OCI-LY7 (cell line): ENCODE data around the gene FIGNL2. TPM values are rescaled to one million over a fixed set of nuclear protein-coding genes. Genes with fewer than 3 reads are reported as not detected.

ENCODE experiments used
- BruUV-seq: library from RNA; stranded (reverse); fragments of 400-500 nt; replicated peaks from 2 replicates; lab custom pipeline; 2021; lab: Mats Ljungman, UMichigan
- CTCF ChIA-PET: fragments of 300-600 bp; sonication (Branson Sonifier 250); formaldehyde crosslinking; loops from one replicate; lab custom pipeline; 2022; ENCODE audit warnings: antibody characterized with exemption; ENCODE audit not compliant: unreplicated experiment; lab: Charles Lee
- POLR2A ChIA-PET: fragments of 300-600 bp; sonication (Branson Sonifier 250); formaldehyde crosslinking; loops from one replicate; lab custom pipeline; 2022; ENCODE audit warnings: antibody characterized with exemption; lab: Charles Lee
- DNase-seq: peaks from one replicate; pipeline ENCODE4 v3.0.0-alpha.2; 2015; ENCODE audit warnings: low spot score
- H2AFZ ChIP-seq: fragments of 200-600 bp; sonication (generic), shearing (Covaris generic); 2 replicates; pipeline ENCODE4 v1.6.1; 2014; ENCODE audit warnings: mild to moderate bottlenecking, antibody characterized with exemption, low read length, moderate library complexity
- H3K27ac ChIP-seq: fragments of 200-600 bp; sonication (generic); 2 replicates; pipeline ENCODE4 v1.5.1; 2014; ENCODE audit warnings: mixed run types, low read depth, mild to moderate bottlenecking, moderate library complexity, low read length, inconsistent platforms; ENCODE audit not compliant: poor library complexity, severe bottlenecking
- H3K36me3 ChIP-seq: fragments of 200-600 bp; sonication (generic); 2 replicates; pipeline ENCODE4 v1.6.1; 2014; ENCODE audit warnings: mild to moderate bottlenecking, antibody characterized with exemption, low read length, moderate library complexity, mixed read lengths; ENCODE audit not compliant: insufficient read depth
- H3K4me1 ChIP-seq: fragments of 200-600 bp; sonication (generic); 2 replicates; pipeline ENCODE4 v1.5.1; 2014; ENCODE audit warnings: mild to moderate bottlenecking, low read length; ENCODE audit not compliant: insufficient read depth, poor library complexity, severe bottlenecking
- H3K4me2 ChIP-seq: fragments of 200-600 bp; sonication (generic); 2 replicates; pipeline ENCODE4 v1.6.1; 2014; ENCODE audit warnings: mild to moderate bottlenecking, low read length
- H3K4me3 ChIP-seq: fragments of 200-600 bp; sonication (generic); 2 replicates; pipeline ENCODE4 v1.5.1; 2014; ENCODE audit warnings: mild to moderate bottlenecking, low read depth, low read length; ENCODE audit not compliant: poor library complexity, severe bottlenecking
- H3K79me2 ChIP-seq: fragments of 200-600 bp; sonication (generic); 2 replicates; pipeline ENCODE4 v1.6.1; 2016; ENCODE audit warnings: low read depth, mild to moderate bottlenecking, low read length, moderate library complexity, mixed read lengths; ENCODE audit not compliant: insufficient read depth
- H3K9me2 ChIP-seq: fragments of 200-600 bp; sonication (generic); 2 replicates; pipeline ENCODE4 v1.6.1; 2016; ENCODE audit warnings: mild to moderate bottlenecking, low read length, mixed read lengths; ENCODE audit not compliant: insufficient read depth
- H3K9me3 ChIP-seq: fragments of 200-600 bp; sonication (generic); 2 replicates; pipeline ENCODE4 v1.6.1; 2014; ENCODE audit warnings: mild to moderate bottlenecking, mixed run types, low read length, mixed read lengths
- H4K20me1 ChIP-seq: fragments of 200-600 bp; sonication (generic); 2 replicates; pipeline ENCODE4 v1.6.1; 2014; ENCODE audit warnings: mild to moderate bottlenecking, antibody characterized with exemption, low read length, moderate library complexity, mixed read lengths; ENCODE audit not compliant: insufficient read depth
- EZH2phosphoT487 ChIP-seq: fragments of 200-600 bp; sonication (generic); IDR thresholded peaks from 2 replicates; pipeline ENCODE4 v1.6.1; 2018; ENCODE audit warnings: low read depth, borderline replicate concordance, mild to moderate bottlenecking, mixed run types, antibody characterized with exemption, low read length, moderate library complexity, mixed read lengths
- intact Hi-C: fragments of 100-400 bp; cut with micrococcal nuclease; formaldehyde crosslinking; loops from one replicate; pipeline ENCODE4 v1.10.0; 2022; ENCODE audit not compliant: unreplicated experiment
- total RNA-seq, 2 experiments: library from RNA; depleted of rRNA in 1 of 2; stranded (reverse); fragments of >200 nt in 1 of 2; shearing (Covaris generic) in 1 of 2; gene quantifications; 2 replicates each; pipeline ENCODE4 v1.2.3, GENCODE V29; 2014 to 2022
- TF ChIP-seq, protein P1 (sequence below): fragments of 200-600 bp; sonication (generic); conservative IDR thresholded peaks from 2 replicates; pipeline ENCODE4 v1.5.1; 2014; ENCODE audit warnings: mild to moderate bottlenecking, antibody characterized with exemption, low read length, moderate library complexity, mixed read lengths

FIGNL2 gene
- total RNA-seq, 2 experiments from 2014 or later = not detected

DNA sequence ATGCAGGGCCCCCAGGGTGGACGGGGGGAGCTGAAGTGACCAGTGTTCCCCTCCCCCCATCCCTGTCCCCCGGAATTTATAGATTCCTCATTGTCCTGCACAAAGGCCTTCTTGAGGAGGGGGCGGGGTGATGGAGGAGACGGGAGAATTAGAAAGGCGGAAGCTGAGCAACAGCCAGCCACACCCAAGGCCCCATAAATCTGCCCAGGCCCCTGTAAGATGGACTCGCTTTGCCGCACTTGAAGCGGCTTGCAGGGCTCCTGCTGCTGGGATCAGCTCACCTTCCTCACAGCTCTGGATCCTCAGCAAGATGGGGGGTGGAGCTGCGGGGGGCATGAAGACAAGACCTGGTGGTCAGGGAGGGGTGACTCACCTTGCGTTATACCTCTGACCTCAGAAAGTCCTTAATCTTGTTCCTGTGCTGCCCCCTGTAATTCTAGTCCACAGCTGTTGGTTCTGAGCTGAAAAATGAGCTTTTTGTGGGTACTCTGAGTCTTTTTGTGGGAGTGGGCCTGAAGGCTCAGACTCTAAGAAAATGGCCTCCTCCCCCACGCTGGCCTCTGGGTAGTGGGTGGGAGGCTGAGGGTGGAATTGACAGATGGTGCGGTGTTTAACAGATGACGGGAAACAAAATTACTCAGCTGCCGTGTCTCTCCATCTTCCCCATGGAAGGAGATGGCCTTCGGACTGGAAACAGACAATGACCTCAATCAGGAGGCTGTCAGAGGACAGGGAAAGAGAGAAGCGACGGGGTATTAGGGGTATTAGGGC is 23.6 kb upstream of the FIGNL2 start:
- Histone ChIP-seq H2AFZ (no peak overlapping the region), H3K9me3 (no peaks in the 10 kb centered on the region), H3K4me2 (no peak overlapping the region), H3K4me1 (no peaks in the 10 kb centered on the region), H3K4me3 (no peak overlapping the region), H3K9me2 (no peaks in the 10 kb centered on the region), H3K27ac (no peak overlapping the region), H3K79me2 (no peaks in the 10 kb centered on the region), H3K36me3 (no peaks in the 10 kb centered on the region), H4K20me1 (no peaks in the 10 kb centered on the region)
- DNase-seq = no peak
- TF ChIP-seq, protein P1, sequence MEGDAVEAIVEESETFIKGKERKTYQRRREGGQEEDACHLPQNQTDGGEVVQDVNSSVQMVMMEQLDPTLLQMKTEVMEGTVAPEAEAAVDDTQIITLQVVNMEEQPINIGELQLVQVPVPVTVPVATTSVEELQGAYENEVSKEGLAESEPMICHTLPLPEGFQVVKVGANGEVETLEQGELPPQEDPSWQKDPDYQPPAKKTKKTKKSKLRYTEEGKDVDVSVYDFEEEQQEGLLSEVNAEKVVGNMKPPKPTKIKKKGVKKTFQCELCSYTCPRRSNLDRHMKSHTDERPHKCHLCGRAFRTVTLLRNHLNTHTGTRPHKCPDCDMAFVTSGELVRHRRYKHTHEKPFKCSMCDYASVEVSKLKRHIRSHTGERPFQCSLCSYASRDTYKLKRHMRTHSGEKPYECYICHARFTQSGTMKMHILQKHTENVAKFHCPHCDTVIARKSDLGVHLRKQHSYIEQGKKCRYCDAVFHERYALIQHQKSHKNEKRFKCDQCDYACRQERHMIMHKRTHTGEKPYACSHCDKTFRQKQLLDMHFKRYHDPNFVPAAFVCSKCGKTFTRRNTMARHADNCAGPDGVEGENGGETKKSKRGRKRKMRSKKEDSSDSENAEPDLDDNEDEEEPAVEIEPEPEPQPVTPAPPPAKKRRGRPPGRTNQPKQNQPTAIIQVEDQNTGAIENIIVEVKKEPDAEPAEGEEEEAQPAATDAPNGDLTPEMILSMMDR = no peak
- TF ChIP-seq EZH2phosphoT487 = no peak
- ChIA-PET POLR2A (interaction anchor here (0.6 to 0.7 kb wide), 2 partner anchors 40 to 143 kb away, joined by 5 read pairs; no protein-coding TSS in a partner anchor), CTCF (interaction anchor here (0.6 kb wide), 1 partner anchor 57 kb away, joined by 25 read pairs; no protein-coding TSS in a partner anchor)
- no TSS peak for BruUV-seq
- intact Hi-C loops = loop anchor here (10.0 kb wide), 1 partner anchor 337 kb away; no protein-coding TSS in a partner anchor

DNA sequence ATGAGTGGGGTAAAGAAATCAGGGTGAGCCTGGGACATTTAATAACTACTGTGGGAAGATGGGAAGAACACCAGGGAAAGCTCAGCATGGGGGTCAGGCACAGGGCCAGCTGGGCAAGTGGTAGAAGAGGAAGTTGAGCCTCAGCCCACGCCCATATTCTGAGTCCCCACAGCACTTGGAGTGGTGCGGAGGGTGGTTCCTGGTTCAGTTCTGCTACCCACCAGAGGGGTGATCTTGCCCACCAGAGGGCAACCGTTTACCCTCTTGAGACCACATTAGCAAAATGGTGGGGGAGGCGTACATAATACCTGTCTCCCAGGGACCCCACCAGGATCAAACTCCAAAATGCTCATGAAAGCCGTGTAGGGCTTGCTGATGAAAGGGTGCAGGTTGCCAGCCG is 22.6 kb upstream of the FIGNL2 start:
- intact Hi-C loops = loop anchor here (10.0 kb wide), 1 partner anchor 336 kb away; no protein-coding TSS in a partner anchor
- TF ChIP-seq, protein P1 = peak; percentile 26; the same call in 1 of the 2 replicates
- no peak for TF ChIP-seq EZH2phosphoT487

More for the DNA sequence above, 22.6 kb upstream of the FIGNL2 start:
- H3K9me3 ChIP-seq = no peaks in the 10 kb centered on the region
- no peak overlapping the region for H2AFZ ChIP-seq
- no peaks in the 10 kb centered on the region for H3K36me3 ChIP-seq
- no peaks in the 10 kb centered on the region for H3K79me2 ChIP-seq
- no peak overlapping the region for H3K4me3 ChIP-seq
- BruUV-seq = no TSS peak
- no peaks in the 10 kb centered on the region for H3K4me1 ChIP-seq
- H3K4me2 ChIP-seq = no peak overlapping the region
- ChIA-PET POLR2A (no interaction called here), CTCF (interaction anchor here (0.6 kb wide), 1 partner anchor 153 kb away, joined by 3 read pairs; no protein-coding TSS in a partner anchor)
- no peaks in the 10 kb centered on the region for H3K9me2 ChIP-seq
- H4K20me1 ChIP-seq = no peaks in the 10 kb centered on the region
- H3K27ac ChIP-seq = no peak overlapping the region
- no peak for DNase-seq
